ENCODE measurements around the gene PMAIP1. TPM values are rescaled to one million over a fixed set of nuclear protein-coding genes. Genes with fewer than 3 reads are reported as not detected.

PMAIP1 gene
- total and polyA plus RNA-seq, 2 of the 8 experiments (the other 6 are each of a cell fraction or from before 2014, with no cell fraction given), result 51.7 to 84.1 TPM

GRCh38 chr18:59902993-59903610, 3.3 kb downstream of the PMAIP1 start:
- no peak overlapping the region for H2BK12ac ChIP-seq (ENCODE audit: low read depth, low read length)
- TF ChIP-seq BRCA1 (IDR thresholded peaks at IDR 0.05; ENCODE audit: low read depth, low read length), result 0 out of 2 replicates have a peak, but pooled peaks have one; percentile 12
- TF ChIP-seq POLR2AphosphoS5 (IDR thresholded peaks at IDR 0.05; ENCODE audit: low read depth, low read length), result 0 out of 2 replicates have a peak, but pooled peaks have one; percentile 40
- TF ChIP-seq POLR2A (IDR thresholded peaks at IDR 0.05; ENCODE audit: control extremely low read depth in 1 of 2, low read depth in 2 of 2, low read length in 2 of 2), result no peak; a peak in 1 of 3 replicates
- no peak for TF ChIP-seq KDM5A (IDR thresholded peaks at IDR 0.05; ENCODE audit: low read length)
- no peak overlapping the region for H2BK20ac ChIP-seq (ENCODE audit: low read length)
- H2BK15ac ChIP-seq (ENCODE audit: low read length), result no peak overlapping the region
- H3K4ac ChIP-seq (replicated peaks; ENCODE audit: insufficient read length, low read depth, low read length), result no peak overlapping the region
- H3K18ac ChIP-seq (ENCODE audit: extremely low read depth, low read length), result no peak overlapping the region
- no peaks in the 10 kb centered on the region; the same call in 1 of the 2 replicates for H3K79me1 ChIP-seq (ENCODE audit: low read depth, low read length)
- DNase-seq (ENCODE audit: low read depth in 1 of 2, low spot score in 2 of 2) (no peak), FAIRE-seq (no peak)
- H3K9ac ChIP-seq (replicated peaks in 1 of 4; ENCODE audit: extremely low read depth in 1 of 4, low read depth in 3 of 4, low read length in 3 of 4), result peak overlapping the region in 1 of 4 experiments; percentile 29; a peak in 1 of 7 replicates
- peaks cover 7 to 44% of the 10 kb centered on the region in 2 experiments for H3K79me2 ChIP-seq (ENCODE audit: control insufficient read depth in 1 of 2, insufficient read depth in 2 of 2, low read length in 2 of 2)
- ChIA-PET CTCF (ENCODE audit: partially characterized antibody) (interaction anchor here (1.0 kb wide), 1 partner anchor 66 kb away, joined by 3 read pairs; no protein-coding TSS in a partner anchor), POLR2A (ENCODE audit: partially characterized antibody) (interaction anchor here (4.8 kb wide), 1 partner anchor 31 kb away, joined by 82 read pairs; no protein-coding TSS in a partner anchor)
- no peaks in the 10 kb centered on the region for H3K9me3 ChIP-seq (ENCODE audit: insufficient read depth in 2 of 2, low read depth in 1 of 2, low read length in 1 of 2)
- no peak overlapping the region for H2AFZ ChIP-seq (ENCODE audit: low read length)
- H3K23me2 ChIP-seq (ENCODE audit: low read depth, low read length), result peaks cover 8% of the 10 kb centered on the region
- H3K27ac ChIP-seq (ENCODE audit: low read depth, low read length), result no peak overlapping the region
- peaks cover 0 to 25% (median 13%) of the 10 kb centered on the region in 4 experiments; a peak in 5 of 8 replicates for H3K36me3 ChIP-seq (ENCODE audit: control insufficient read depth in 2 of 4, insufficient read depth in 4 of 4, low read length in 3 of 4)
- peaks cover 6 to 14% (median 12%) of the 10 kb centered on the region in 4 experiments; a peak in 5 of 7 replicates for H3K4me1 ChIP-seq (replicated peaks in 1 of 4; ENCODE audit: control insufficient read depth in 3 of 4, insufficient read depth in 4 of 4, low read length in 3 of 4)
- H3K56ac ChIP-seq (replicated peaks; ENCODE audit: insufficient read length, low read depth, low read length), result no peak overlapping the region
- peaks cover 0 to 6% (median 0%) of the 10 kb centered on the region in 4 experiments; a peak in 2 of 7 replicates for H3K27me3 ChIP-seq (replicated peaks in 1 of 4; ENCODE audit: control insufficient read depth in 3 of 4, extremely low read depth in 1 of 4, insufficient read depth in 3 of 4, low read length in 3 of 4)
- no peak overlapping the region for H2BK5ac ChIP-seq (ENCODE audit: low read depth, low read length)
- peak overlapping the region in 2 of 4 experiments; percentile 67 to 93; a peak in 3 of 8 replicates for H3K4me3 ChIP-seq (ENCODE audit: extremely low read depth in 1 of 4, insufficient read depth in 2 of 4, low read depth in 3 of 4, low read length in 4 of 4)
- no peak overlapping the region for H3K14ac ChIP-seq (ENCODE audit: insufficient read length)
- no peak overlapping the region for H4K8ac ChIP-seq (ENCODE audit: extremely low read depth, insufficient read depth, low read length)
- peaks cover 7 to 13% of the 10 kb centered on the region in 2 experiments for H4K20me1 ChIP-seq (replicated peaks in 1 of 2; ENCODE audit: control insufficient read depth in 1 of 2, insufficient read depth in 2 of 2, low read length in 2 of 2)
- H3K23ac ChIP-seq (ENCODE audit: insufficient read length), result no peak overlapping the region
- H2AK5ac ChIP-seq (ENCODE audit: low read depth, low read length), result no peak overlapping the region
- H4K91ac ChIP-seq (replicated peaks; ENCODE audit: insufficient read length, low read length), result no peak overlapping the region
- 91% methylated on average over 8 of the region's 8 CpGs; no CpG with 5 or more reads in 1 of the 2 experiments for WGBS, 2 experiments (ENCODE audit: extremely low coverage in 1 of 2, insufficient coverage in 1 of 2, insufficient read length in 1 of 2, insufficient replicate concordance in 2 of 2, low coverage in 1 of 2, low lambda C conversion rate in 2 of 2, missing lambda C conversion rate in 1 of 2)
- no peak overlapping the region for H2BK120ac ChIP-seq (replicated peaks; ENCODE audit: low read depth, low read length)
- peak overlapping the region; percentile 46 to 99; a peak in 3 of 4 replicates for H3K4me2 ChIP-seq (ENCODE audit: insufficient read depth in 1 of 2, low read depth in 2 of 2, low read length in 2 of 2)
- no peak overlapping the region for H4K5ac ChIP-seq (ENCODE audit: insufficient read length, low read depth, low read length)
